ENCODE results near the gene CAP2.
"Not testable (repeated sequence)": the region's sequence is repeated elsewhere in the genome, so short reads cannot be mapped to it uniquely, and the experiment has no call there.

The CAP2 gene

GRCh38 chr6:17418281-17419188, 25.1 kb downstream of the CAP2 start:
- Histone ChIP-seq H3K27ac (ENCODE audit: low read depth in 2 of 2, low read length in 2 of 2) (peak overlapping the region in 1 of 2 donors; percentile 17), H3K4me1 (ENCODE audit: control insufficient read depth in 2 of 2, insufficient read depth in 2 of 2, low read length in 2 of 2) (no peaks in the 10 kb centered on the region), H3K4me3 (ENCODE audit: low read length in 2 of 2) (no peak overlapping the region), H3K9me3 (ENCODE audit: control insufficient read depth in 2 of 2, low read length in 2 of 2) (no peaks in the 10 kb centered on the region), H3K9ac (ENCODE audit: low read depth in 1 of 2, low read length in 2 of 2) (no peak overlapping the region), H3K36me3 (ENCODE audit: control insufficient read depth in 2 of 2, insufficient read depth in 2 of 2, low read length in 2 of 2) (no peaks in the 10 kb centered on the region), H3K27me3 (ENCODE audit: control insufficient read depth in 2 of 2, insufficient read depth in 2 of 2, low read length in 2 of 2) (no peaks in the 10 kb centered on the region)

- no peaks in the 10 kb centered on the region for H3K9me3 ChIP-seq (ENCODE audit: control insufficient read depth in 2 of 2, low read length in 2 of 2)
- H3K4me1 ChIP-seq (ENCODE audit: control insufficient read depth in 2 of 2, insufficient read depth in 2 of 2, low read length in 2 of 2), result no peaks in the 10 kb centered on the region
- no peaks in the 10 kb centered on the region for H3K27me3 ChIP-seq (ENCODE audit: control insufficient read depth in 2 of 2, insufficient read depth in 2 of 2, low read length in 2 of 2)
- no peak overlapping the region for H3K9ac ChIP-seq (ENCODE audit: low read depth in 1 of 2, low read length in 2 of 2)
- H3K27ac ChIP-seq (ENCODE audit: low read depth in 2 of 2, low read length in 2 of 2), result no peak overlapping the region
- H3K4me3 ChIP-seq (ENCODE audit: low read length in 2 of 2), result no peak overlapping the region
- no peaks in the 10 kb centered on the region for H3K36me3 ChIP-seq (ENCODE audit: control insufficient read depth in 2 of 2, insufficient read depth in 2 of 2, low read length in 2 of 2)
Measured at GRCh38 chr6:17419189-17419575, 25.8 kb downstream of the CAP2 start.

DNA sequence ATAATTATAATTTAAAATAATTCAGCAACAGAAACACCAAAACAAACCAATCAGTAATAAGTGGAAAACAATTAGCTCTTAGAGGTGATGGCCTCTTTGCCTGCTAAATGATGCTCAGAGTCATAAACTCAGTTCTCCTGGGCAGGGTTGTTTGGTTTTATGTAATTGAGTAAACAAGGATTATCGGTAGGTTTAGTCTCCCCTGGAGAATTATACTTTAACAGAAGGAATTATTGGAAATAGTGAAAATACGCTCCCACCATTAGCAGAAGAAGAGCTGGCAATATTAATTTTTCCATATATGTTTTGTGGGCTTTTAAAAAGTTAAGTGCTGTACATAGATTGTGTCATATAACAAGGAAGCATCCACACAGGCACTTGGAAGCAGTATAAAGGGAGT, 27.0 kb downstream of the CAP2 start:
- H3K27me3 ChIP-seq (ENCODE audit: control insufficient read depth in 2 of 2, insufficient read depth in 2 of 2, low read length in 2 of 2), result no peaks in the 10 kb centered on the region
- H3K4me1 ChIP-seq (ENCODE audit: control insufficient read depth in 2 of 2, insufficient read depth in 2 of 2, low read length in 2 of 2), result no peaks in the 10 kb centered on the region
- no peak overlapping the region for H3K27ac ChIP-seq (ENCODE audit: low read depth in 2 of 2, low read length in 2 of 2)
- no peaks in the 10 kb centered on the region for H3K9me3 ChIP-seq (ENCODE audit: control insufficient read depth in 2 of 2, low read length in 2 of 2)
- H3K9ac ChIP-seq (ENCODE audit: low read depth in 1 of 2, low read length in 2 of 2), result no peak overlapping the region
- H3K36me3 ChIP-seq (ENCODE audit: control insufficient read depth in 2 of 2, insufficient read depth in 2 of 2, low read length in 2 of 2), result no peaks in the 10 kb centered on the region
- H3K4me3 ChIP-seq (ENCODE audit: low read length in 2 of 2), result no peak overlapping the region

DNA sequence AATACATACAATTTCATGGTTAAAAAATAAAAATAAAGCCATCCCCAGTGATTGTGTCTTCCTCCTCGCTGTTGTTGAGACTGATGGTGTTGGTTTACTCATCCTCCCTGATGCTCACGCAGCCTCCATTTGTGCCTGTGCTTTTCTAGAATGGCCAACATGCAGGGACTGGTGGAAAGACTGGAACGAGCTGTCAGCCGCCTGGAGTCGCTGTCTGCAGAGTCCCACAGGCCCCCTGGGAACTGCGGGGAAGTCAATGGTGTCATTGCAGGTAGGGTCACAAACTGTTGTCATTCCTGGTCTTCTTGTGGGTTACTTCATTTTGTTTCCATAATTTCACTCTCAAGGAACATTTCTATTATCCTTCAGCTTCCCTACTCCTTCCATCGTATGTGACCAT, 28.0 kb downstream of the CAP2 start:
- Histone ChIP-seq H3K4me3 (ENCODE audit: low read length in 2 of 2) (no peak overlapping the region), H3K27me3 (ENCODE audit: control insufficient read depth in 2 of 2, insufficient read depth in 2 of 2, low read length in 2 of 2) (no peaks in the 10 kb centered on the region), H3K9me3 (ENCODE audit: control insufficient read depth in 2 of 2, low read length in 2 of 2) (no peaks in the 10 kb centered on the region), H3K36me3 (ENCODE audit: control insufficient read depth in 2 of 2, insufficient read depth in 2 of 2, low read length in 2 of 2) (no peaks in the 10 kb centered on the region), H3K27ac (ENCODE audit: low read depth in 2 of 2, low read length in 2 of 2) (no peak overlapping the region), H3K9ac (ENCODE audit: low read depth in 1 of 2, low read length in 2 of 2) (no peak overlapping the region), H3K4me1 (ENCODE audit: control insufficient read depth in 2 of 2, insufficient read depth in 2 of 2, low read length in 2 of 2) (no peaks in the 10 kb centered on the region)

GRCh38 chr6:17423026-17423425, 29.6 kb downstream of the CAP2 start:
- H3K9me3 ChIP-seq (ENCODE audit: control insufficient read depth in 2 of 2, low read length in 2 of 2), result no peaks in the 10 kb centered on the region
- no peak overlapping the region for H3K27ac ChIP-seq (ENCODE audit: low read depth in 2 of 2, low read length in 2 of 2)
- no peaks in the 10 kb centered on the region for H3K36me3 ChIP-seq (ENCODE audit: control insufficient read depth in 2 of 2, insufficient read depth in 2 of 2, low read length in 2 of 2)
- H3K9ac ChIP-seq (ENCODE audit: low read depth in 1 of 2, low read length in 2 of 2), result no peak overlapping the region
- H3K4me1 ChIP-seq (ENCODE audit: control insufficient read depth in 2 of 2, insufficient read depth in 2 of 2, low read length in 2 of 2), result no peaks in the 10 kb centered on the region
- H3K4me3 ChIP-seq (ENCODE audit: low read length in 2 of 2), result no peak overlapping the region
- no peaks in the 10 kb centered on the region for H3K27me3 ChIP-seq (ENCODE audit: control insufficient read depth in 2 of 2, insufficient read depth in 2 of 2, low read length in 2 of 2)

- Histone ChIP-seq H3K9ac (ENCODE audit: low read depth in 1 of 2, low read length in 2 of 2) (no peak overlapping the region), H3K27me3 (ENCODE audit: control insufficient read depth in 2 of 2, insufficient read depth in 2 of 2, low read length in 2 of 2) (no peaks in the 10 kb centered on the region), H3K4me3 (ENCODE audit: low read length in 2 of 2) (no peak overlapping the region), H3K9me3 (ENCODE audit: control insufficient read depth in 2 of 2, low read length in 2 of 2) (no peaks in the 10 kb centered on the region), H3K4me1 (ENCODE audit: control insufficient read depth in 2 of 2, insufficient read depth in 2 of 2, low read length in 2 of 2) (no peaks in the 10 kb centered on the region), H3K27ac (ENCODE audit: low read depth in 2 of 2, low read length in 2 of 2) (no peak overlapping the region), H3K36me3 (ENCODE audit: control insufficient read depth in 2 of 2, insufficient read depth in 2 of 2, low read length in 2 of 2) (no peaks in the 10 kb centered on the region)
Measured at GRCh38 chr6:17427062-17427461, 33.7 kb downstream of the CAP2 start.

- Histone ChIP-seq H3K27me3 (ENCODE audit: control insufficient read depth in 2 of 2, insufficient read depth in 2 of 2, low read length in 2 of 2) (no peaks in the 10 kb centered on the region), H3K27ac (ENCODE audit: low read depth in 2 of 2, low read length in 2 of 2) (no peak overlapping the region), H3K36me3 (ENCODE audit: control insufficient read depth in 2 of 2, insufficient read depth in 2 of 2, low read length in 2 of 2) (no peaks in the 10 kb centered on the region), H3K4me3 (ENCODE audit: low read length in 2 of 2) (no peak overlapping the region), H3K9me3 (ENCODE audit: control insufficient read depth in 2 of 2, low read length in 2 of 2) (no peaks in the 10 kb centered on the region), H3K9ac (ENCODE audit: low read depth in 1 of 2, low read length in 2 of 2) (no peak overlapping the region), H3K4me1 (ENCODE audit: control insufficient read depth in 2 of 2, insufficient read depth in 2 of 2, low read length in 2 of 2) (no peaks in the 10 kb centered on the region)
Measured at GRCh38 chr6:17427617-17428016, 34.2 kb downstream of the CAP2 start.

DNA sequence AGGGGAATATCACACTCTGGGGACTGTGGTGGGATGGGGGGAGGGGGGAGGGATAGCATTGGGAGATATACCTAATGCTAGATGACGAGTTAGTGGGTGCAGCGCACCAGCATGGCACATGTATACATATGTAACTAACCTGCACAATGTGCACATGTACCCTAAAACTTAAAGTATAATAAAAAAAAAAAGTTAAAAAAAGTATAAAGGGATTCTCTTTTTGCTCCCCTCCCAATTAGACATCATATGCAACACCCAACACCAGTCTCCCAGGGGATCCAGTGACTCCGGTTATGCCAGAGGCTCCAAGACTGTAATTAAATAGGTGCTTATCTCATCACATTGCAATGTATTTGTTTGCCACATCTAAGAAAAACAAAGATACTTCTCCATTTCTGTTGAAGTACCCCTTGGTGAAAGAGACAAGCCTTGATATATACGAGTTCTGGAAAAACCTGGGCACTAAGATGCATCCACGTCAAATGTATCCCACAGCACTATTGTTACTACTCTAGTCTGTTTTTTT, 35.3 kb downstream of the CAP2 start:
- not testable (repeated sequence) for H3K9me3 ChIP-seq (ENCODE audit: control insufficient read depth in 2 of 2, low read length in 2 of 2); H3K27me3 ChIP-seq (ENCODE audit: control insufficient read depth in 2 of 2, insufficient read depth in 2 of 2, low read length in 2 of 2); H3K9ac ChIP-seq (ENCODE audit: low read depth in 1 of 2, low read length in 2 of 2); H3K27ac ChIP-seq (ENCODE audit: low read depth in 2 of 2, low read length in 2 of 2); H3K36me3 ChIP-seq (ENCODE audit: control insufficient read depth in 2 of 2, insufficient read depth in 2 of 2, low read length in 2 of 2); H3K4me1 ChIP-seq (ENCODE audit: control insufficient read depth in 2 of 2, insufficient read depth in 2 of 2, low read length in 2 of 2); H3K4me3 ChIP-seq (ENCODE audit: low read length in 2 of 2)

DNA sequence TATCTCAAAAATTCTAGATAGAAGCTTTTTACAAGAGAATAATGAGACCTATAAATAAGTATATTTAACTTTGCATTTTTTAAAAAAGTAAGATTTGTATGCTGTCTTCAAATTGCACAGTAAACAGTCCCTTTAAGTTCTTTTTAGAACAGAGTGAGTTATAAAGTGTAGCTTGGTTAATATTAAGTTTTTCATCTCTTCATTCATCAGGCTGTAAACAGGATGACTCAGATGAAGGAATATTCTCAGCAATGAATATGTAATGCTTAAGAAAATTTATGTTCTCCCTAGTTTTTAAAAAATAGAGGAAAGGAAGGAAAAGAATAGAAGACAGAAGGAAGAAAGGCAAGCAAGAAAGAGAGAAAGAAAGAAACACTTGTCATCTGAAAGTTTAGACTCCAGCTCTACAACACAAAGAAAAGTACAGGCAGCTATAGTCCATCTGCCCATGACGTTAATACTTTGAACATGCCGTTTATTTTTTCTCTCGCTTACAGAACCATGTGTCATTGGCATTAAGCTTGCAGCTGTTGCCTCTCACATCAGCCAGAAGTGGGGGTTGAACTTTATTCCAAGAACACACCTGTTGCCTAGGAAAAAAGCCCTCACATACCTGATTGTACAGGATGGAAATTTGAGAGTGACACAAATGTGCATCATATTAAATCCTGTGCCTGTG, 36.1 kb downstream of the CAP2 start:
- Histone ChIP-seq H3K9ac (ENCODE audit: low read depth in 1 of 2, low read length in 2 of 2) (no peak overlapping the region), H3K27me3 (ENCODE audit: control insufficient read depth in 2 of 2, insufficient read depth in 2 of 2, low read length in 2 of 2) (no peaks in the 10 kb centered on the region), H3K36me3 (ENCODE audit: control insufficient read depth in 2 of 2, insufficient read depth in 2 of 2, low read length in 2 of 2) (no peaks in the 10 kb centered on the region), H3K4me1 (ENCODE audit: control insufficient read depth in 2 of 2, insufficient read depth in 2 of 2, low read length in 2 of 2) (no peaks in the 10 kb centered on the region), H3K9me3 (ENCODE audit: control insufficient read depth in 2 of 2, low read length in 2 of 2) (no peaks in the 10 kb centered on the region), H3K27ac (ENCODE audit: low read depth in 2 of 2, low read length in 2 of 2) (no peak overlapping the region), H3K4me3 (ENCODE audit: low read length in 2 of 2) (no peak overlapping the region)

GRCh38 chr6:17431581-17431980, 38.2 kb downstream of the CAP2 start:
- Histone ChIP-seq H3K9me3 (ENCODE audit: control insufficient read depth in 2 of 2, low read length in 2 of 2) (no peaks in the 10 kb centered on the region), H3K27ac (ENCODE audit: low read depth in 2 of 2, low read length in 2 of 2) (no peak overlapping the region), H3K27me3 (ENCODE audit: control insufficient read depth in 2 of 2, insufficient read depth in 2 of 2, low read length in 2 of 2) (no peaks in the 10 kb centered on the region), H3K9ac (ENCODE audit: low read depth in 1 of 2, low read length in 2 of 2) (no peak overlapping the region), H3K4me1 (ENCODE audit: control insufficient read depth in 2 of 2, insufficient read depth in 2 of 2, low read length in 2 of 2) (no peaks in the 10 kb centered on the region), H3K36me3 (ENCODE audit: control insufficient read depth in 2 of 2, insufficient read depth in 2 of 2, low read length in 2 of 2) (no peaks in the 10 kb centered on the region), H3K4me3 (ENCODE audit: low read length in 2 of 2) (no peak overlapping the region)

Measured in mucosa of rectum (tissue), 2 donors.